B cell (primary cell): ENCODE data around the gene SNRPD3. TPM values are rescaled to one million over a fixed set of nuclear protein-coding genes. Genes with fewer than 3 reads are reported as not detected.
"Not testable (repeated sequence)": the region's sequence is repeated elsewhere in the genome, so short reads cannot be mapped to it uniquely, and the experiment has no call there.

Source experiments
- ATAC-seq: fragments of 200-7000 bp; cut with Tn5 transposase; one replicate; pipeline ENCODE4 v1.10.0; 2021; ENCODE audit warnings: low read depth, mild to moderate bottlenecking, moderate number of reproducible peaks, moderate library complexity
- CTCF ChIA-PET: fragments of 350-600 bp; sonication (Branson Sonifier 250); formaldehyde crosslinking; loops from one replicate; lab custom pipeline; 2021; ENCODE audit warnings: antibody characterized with exemption, inconsistent platforms; lab: Charles Lee
- POLR2A ChIA-PET: fragments of 350-600 bp; sonication (Branson Sonifier 250); formaldehyde crosslinking; loops from one replicate; lab custom pipeline; 2021; ENCODE audit warnings: antibody characterized with exemption; lab: Charles Lee
- DNase-seq: peaks from one replicate; pipeline ENCODE4 v3.0.0; 2013
- H2AFZ ChIP-seq: 2 replicates; pipeline ENCODE4 v1.6.1; 2012; ENCODE audit warnings: mild to moderate bottlenecking, low read depth, low read length; ENCODE audit not compliant: insufficient read depth, poor library complexity, severe bottlenecking
- H3K27ac ChIP-seq, 2 donors: 1 replicate in 1 of 2; 2 replicates in 1 of 2; pipeline ENCODE4 v1.5.1; 2012 to 2013; ENCODE audit warnings: low read length in 2 of 2, mild to moderate bottlenecking in 2 of 2, moderate library complexity in 1 of 2
- H3K27me3 ChIP-seq, 4 experiments: fragments of 200-600 bp in 1 of 4; sonication (generic) in 1 of 4; replicated peaks in 1 of 4; 1 replicate in 2 of 4; 2 replicates in 2 of 4; pipeline versions ENCODE4 v1.6.1 to v1.7.0; 2013 to 2016; ENCODE audit warnings: low read length in 3 of 4, mild to moderate bottlenecking in 2 of 4, mixed read lengths in 1 of 4, moderate library complexity in 1 of 4; ENCODE audit not compliant: insufficient read depth in 4 of 4, control insufficient read depth in 3 of 4; ENCODE audit errors: control extremely low read depth in 1 of 4
- H3K36me3 ChIP-seq, 2 experiments: replicated peaks in 1 of 2; 1 replicate in 1 of 2; 2 replicates in 1 of 2; pipeline versions ENCODE4 v1.6.1 to v1.7.1; 2013; ENCODE audit warnings: low read length in 1 of 2; ENCODE audit not compliant: insufficient read depth in 2 of 2, control insufficient read depth in 1 of 2; ENCODE audit errors: control extremely low read depth in 1 of 2, extremely low read depth in 1 of 2
- H3K4me1 ChIP-seq, 2 donors: fragments of 200-600 bp in 1 of 2; sonication (generic) in 1 of 2; 1 replicate in 1 of 2; 2 replicates in 1 of 2; pipeline versions ENCODE4 v1.5.1 to v1.6.1; 2013 to 2017; ENCODE audit warnings: low read length in 2 of 2; ENCODE audit not compliant: control insufficient read depth in 2 of 2, insufficient read depth in 2 of 2
- H3K4me2 ChIP-seq: replicated peaks from 2 replicates; pipeline ENCODE3; 2012; ENCODE audit warnings: mild to moderate bottlenecking, low read depth, low read length; ENCODE audit not compliant: poor library complexity, severe bottlenecking
- H3K4me3 ChIP-seq, 5 experiments: fragments of 200-600 bp in 1 of 5; sonication (generic) in 1 of 5; 1 replicate in 3 of 5; 2 replicates in 2 of 5; pipeline versions ENCODE4 v1.5.1 to v1.7.0; 2011 to 2016; ENCODE audit warnings: low read length in 4 of 5, mild to moderate bottlenecking in 4 of 5, low read depth in 2 of 5, control low read depth in 1 of 5, moderate library complexity in 1 of 5; ENCODE audit not compliant: insufficient read depth in 1 of 5; ENCODE audit errors: control extremely low read depth in 1 of 5, extremely low read depth in 1 of 5
- H3K79me2 ChIP-seq: fragments of 200-600 bp; sonication (generic); one replicate; pipeline ENCODE4 v1.6.0; 2016; ENCODE audit warnings: low read length; ENCODE audit not compliant: control insufficient read depth, insufficient read depth
- H3K9ac ChIP-seq: fragments of 200-600 bp; sonication (generic); 2 replicates; pipeline ENCODE4 v1.6.1; 2017; ENCODE audit warnings: mild to moderate bottlenecking, low read length, moderate library complexity
- H3K9me3 ChIP-seq, 3 donors: one replicate each; pipeline versions ENCODE4 v1.6.1 to v1.7.1; 2013; ENCODE audit warnings: low read length in 2 of 3; ENCODE audit not compliant: control insufficient read depth in 2 of 3, insufficient read depth in 1 of 3; ENCODE audit errors: control extremely low read depth in 1 of 3
- H4K20me1 ChIP-seq: 2 replicates; pipeline ENCODE4 v1.6.0; 2012; ENCODE audit warnings: mild to moderate bottlenecking, low read length; ENCODE audit not compliant: insufficient read depth, control insufficient read depth, poor library complexity, severe bottlenecking
- H3K27ac Mint-ChIP-seq: one replicate; pipeline ENCODE4 v1.8.0; 2021; ENCODE audit warnings: mixed read lengths
- H3K27me3 Mint-ChIP-seq: one replicate; pipeline ENCODE4 v1.8.0; 2021; ENCODE audit warnings: mixed read lengths
- H3K4me1 Mint-ChIP-seq: one replicate; pipeline ENCODE4 v1.8.0; 2021; ENCODE audit warnings: mixed read lengths
- H3K4me3 Mint-ChIP-seq: one replicate; pipeline ENCODE4 v1.8.0; 2021; ENCODE audit warnings: mixed read lengths
- H3K9me3 Mint-ChIP-seq: one replicate; pipeline ENCODE4 v1.8.0; 2022; ENCODE audit warnings: mixed read lengths; ENCODE audit not compliant: insufficient read depth
- CTCF ChIP-seq: fragments of 200-600 bp; IDR thresholded peaks from one replicate; pipeline ENCODE4 v1.8.0; 2022; ENCODE audit warnings: antibody characterized with exemption, mild to moderate bottlenecking
- EZH2 ChIP-seq: IDR thresholded peaks from 2 replicates; pipeline ENCODE4 v1.6.1; 2012; ENCODE audit warnings: borderline replicate concordance, low read depth, mild to moderate bottlenecking, moderate library complexity, low read length; ENCODE audit not compliant: insufficient read depth, poor library complexity, severe bottlenecking
- WGBS: methylation state at CpG from one replicate; pipeline ENCODE4 v1.1.5; 2013; ENCODE audit warnings: missing lambda C conversion rate; ENCODE audit not compliant: insufficient coverage; 5-methylcytosine and 5-hydroxymethylcytosine counted together
- intact Hi-C: fragments of 100-400 bp; cut with micrococcal nuclease; formaldehyde crosslinking; loops from one replicate; pipeline ENCODE4 v1.10.0; 2022
- polyA plus RNA-seq: library from polyadenylated mRNA; depleted of rRNA; stranded (reverse); fragments of >200 nt; gene quantifications from 2 replicates; pipeline ENCODE4 v1.2.3, GENCODE V29; 2012
- total RNA-seq, 2 donors: library from RNA; stranded (reverse); fragments of 120-200 nt in 1 of 2; gene quantifications; 1 replicate in 1 of 2; 2 replicates in 1 of 2; pipeline versions ENCODE4 v1.2.3 to v1.2.4, GENCODE V29; 2013 to 2022

SNRPD3 gene
- total and polyA plus RNA-seq, 2 donors (not counting 1 experiment from before 2014, with no cell fraction given): 76.7 to 165 TPM

- Mint-ChIP-seq H3K9me3 (no peaks in the 10 kb centered on the region), H3K4me1 (peaks cover 10% of the 10 kb centered on the region), H3K4me3 (no peak overlapping the region), H3K27me3 (no peaks in the 10 kb centered on the region), H3K27ac (no peak overlapping the region)
- Histone ChIP-seq H3K27me3 (no peaks in the 10 kb centered on the region), H2AFZ (no peak overlapping the region), H3K9ac (no peak overlapping the region), H3K4me2 (no peak overlapping the region), H3K36me3 (no peaks in the 10 kb centered on the region), H3K79me2 (no peaks in the 10 kb centered on the region), H3K4me3 (no peak overlapping the region), H3K27ac (no peak overlapping the region), H3K9me3 (peaks cover 0 to 3% (median 0%) of the 10 kb centered on the region in 3 donors), H3K4me1 (peaks cover 0 to 9% of the 10 kb centered on the region in 2 donors), H4K20me1 (no peaks in the 10 kb centered on the region)
- ATAC-seq (no peak), DNase-seq (no peak)
- ChIA-PET POLR2A (no interaction called here), CTCF (no interaction called here)
- no peak for TF ChIP-seq EZH2
- TF ChIP-seq CTCF: no peak
- intact Hi-C loops: no loop called here
- 85% methylated on average over 7 of the region's 8 CpGs for WGBS
Observed at GRCh38 chr22:24599514-24599913, 43.7 kb downstream of the SNRPD3 start.

GRCh38 chr22:24599958-24600715 lies 44.3 kb downstream of the SNRPD3 start:
- H3K4me1 ChIP-seq, POLR2A ChIA-PET, DNase-seq, H3K9ac ChIP-seq, H3K79me2 ChIP-seq, H3K4me3 Mint-ChIP-seq, H3K27me3 ChIP-seq, H2AFZ ChIP-seq, H3K4me1 Mint-ChIP-seq, H3K27me3 Mint-ChIP-seq, H3K36me3 ChIP-seq, H3K9me3 Mint-ChIP-seq, intact Hi-C loops, CTCF ChIA-PET, ATAC-seq, H3K27ac Mint-ChIP-seq, H4K20me1 ChIP-seq, H3K9me3 ChIP-seq, H3K27ac ChIP-seq, H3K4me2 ChIP-seq, H3K4me3 ChIP-seq: not testable (repeated sequence)
- 100% methylated on average over 2 of the region's 3 CpGs for WGBS
